Prostate gland (tissue), 2 donors: Measurements from ENCODE around the gene MRPL49.

Experiments
- POLR2AphosphoS5 ChIP-seq: sonication (generic); formaldehyde crosslinking; IDR thresholded peaks from one replicate; pipeline ENCODE4 v1.6.1; 2017; ENCODE audit warnings: antibody characterized with exemption
- TF ChIP-seq, protein P1 (sequence below), 4 experiments: fragments of 200-600 bp in 2 of 4; fragments of 450-650 bp in 2 of 4; sonication (generic) in 2 of 4; IDR thresholded peaks; 1 replicate in 3 of 4; 2 replicates in 1 of 4; pipeline ENCODE4 v1.5.1; 2016 to 2019; ENCODE audit warnings: antibody characterized with exemption in 4 of 4, mild to moderate bottlenecking in 2 of 4, moderate library complexity in 2 of 4

DNA sequence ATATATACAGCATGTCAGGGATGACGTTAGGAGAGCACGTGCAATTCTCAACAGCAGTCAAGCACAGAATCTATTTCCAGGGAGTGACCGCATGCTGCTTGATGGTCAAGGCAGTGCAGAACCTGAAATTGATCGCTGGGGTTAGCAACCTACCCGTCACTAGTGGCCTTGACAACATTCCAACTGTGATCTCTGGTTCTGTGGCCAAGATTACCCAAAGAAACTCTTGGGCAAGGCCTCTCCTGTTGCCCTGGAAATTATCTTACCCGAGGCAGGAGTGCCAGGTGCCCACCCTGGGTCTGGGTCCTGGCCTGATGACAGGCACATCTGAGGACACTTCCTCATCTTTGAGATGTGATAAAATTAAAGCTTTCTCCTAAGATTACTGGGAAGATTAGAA is 8.3 kb upstream of the MRPL49 start:
- TF ChIP-seq, protein P1, sequence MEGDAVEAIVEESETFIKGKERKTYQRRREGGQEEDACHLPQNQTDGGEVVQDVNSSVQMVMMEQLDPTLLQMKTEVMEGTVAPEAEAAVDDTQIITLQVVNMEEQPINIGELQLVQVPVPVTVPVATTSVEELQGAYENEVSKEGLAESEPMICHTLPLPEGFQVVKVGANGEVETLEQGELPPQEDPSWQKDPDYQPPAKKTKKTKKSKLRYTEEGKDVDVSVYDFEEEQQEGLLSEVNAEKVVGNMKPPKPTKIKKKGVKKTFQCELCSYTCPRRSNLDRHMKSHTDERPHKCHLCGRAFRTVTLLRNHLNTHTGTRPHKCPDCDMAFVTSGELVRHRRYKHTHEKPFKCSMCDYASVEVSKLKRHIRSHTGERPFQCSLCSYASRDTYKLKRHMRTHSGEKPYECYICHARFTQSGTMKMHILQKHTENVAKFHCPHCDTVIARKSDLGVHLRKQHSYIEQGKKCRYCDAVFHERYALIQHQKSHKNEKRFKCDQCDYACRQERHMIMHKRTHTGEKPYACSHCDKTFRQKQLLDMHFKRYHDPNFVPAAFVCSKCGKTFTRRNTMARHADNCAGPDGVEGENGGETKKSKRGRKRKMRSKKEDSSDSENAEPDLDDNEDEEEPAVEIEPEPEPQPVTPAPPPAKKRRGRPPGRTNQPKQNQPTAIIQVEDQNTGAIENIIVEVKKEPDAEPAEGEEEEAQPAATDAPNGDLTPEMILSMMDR (IDR thresholded peaks at IDR 0.05): no peak
- TF ChIP-seq POLR2AphosphoS5: no peak
